ENCODE measurements around the gene TTC3. TPM values are rescaled to one million over a fixed set of nuclear protein-coding genes. Genes with fewer than 3 reads are reported as not detected.

TTC3 gene
- total RNA-seq, 6 experiments from 2014 or later, result 46.7 to 68.7 (median 54.2) TPM

DNA sequence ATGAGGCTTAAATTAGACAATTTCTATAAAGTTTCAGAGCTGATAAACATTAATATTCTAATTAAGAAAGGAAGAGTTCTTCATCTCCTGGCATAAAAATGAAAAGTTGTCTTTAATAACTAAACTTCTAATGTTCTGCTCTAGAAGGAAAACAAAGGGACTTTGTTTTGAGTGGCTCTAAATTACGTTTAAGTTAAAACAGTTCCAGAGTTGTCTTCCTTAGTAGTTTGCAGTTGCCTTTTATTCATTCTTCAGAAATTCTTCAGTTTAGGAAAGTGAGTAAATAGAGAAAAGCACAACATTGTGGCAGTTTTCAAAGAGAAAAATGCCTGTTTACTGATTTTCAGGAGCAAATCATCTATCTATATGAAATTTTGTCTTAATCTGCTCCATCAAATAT, 86.9 kb downstream of the TTC3 start:
- TF ChIP-seq POLR2A (IDR thresholded peaks at IDR 0.05), result no peak
- TF ChIP-seq, protein P1, sequence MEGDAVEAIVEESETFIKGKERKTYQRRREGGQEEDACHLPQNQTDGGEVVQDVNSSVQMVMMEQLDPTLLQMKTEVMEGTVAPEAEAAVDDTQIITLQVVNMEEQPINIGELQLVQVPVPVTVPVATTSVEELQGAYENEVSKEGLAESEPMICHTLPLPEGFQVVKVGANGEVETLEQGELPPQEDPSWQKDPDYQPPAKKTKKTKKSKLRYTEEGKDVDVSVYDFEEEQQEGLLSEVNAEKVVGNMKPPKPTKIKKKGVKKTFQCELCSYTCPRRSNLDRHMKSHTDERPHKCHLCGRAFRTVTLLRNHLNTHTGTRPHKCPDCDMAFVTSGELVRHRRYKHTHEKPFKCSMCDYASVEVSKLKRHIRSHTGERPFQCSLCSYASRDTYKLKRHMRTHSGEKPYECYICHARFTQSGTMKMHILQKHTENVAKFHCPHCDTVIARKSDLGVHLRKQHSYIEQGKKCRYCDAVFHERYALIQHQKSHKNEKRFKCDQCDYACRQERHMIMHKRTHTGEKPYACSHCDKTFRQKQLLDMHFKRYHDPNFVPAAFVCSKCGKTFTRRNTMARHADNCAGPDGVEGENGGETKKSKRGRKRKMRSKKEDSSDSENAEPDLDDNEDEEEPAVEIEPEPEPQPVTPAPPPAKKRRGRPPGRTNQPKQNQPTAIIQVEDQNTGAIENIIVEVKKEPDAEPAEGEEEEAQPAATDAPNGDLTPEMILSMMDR (IDR thresholded peaks at IDR 0.05), result no peak
- H3K9me3 ChIP-seq, result no peaks in the 10 kb centered on the region
- intact Hi-C loops (cut with DNase I), result no loop called here
- H3K27me3 ChIP-seq, result no peaks in the 10 kb centered on the region
- H3K36me3 ChIP-seq, result peaks cover 0 to 37% (median 14%) of the 10 kb centered on the region in 4 donors
- no peak overlapping the region for H3K4me3 ChIP-seq
- H3K4me1 ChIP-seq, result no peaks in the 10 kb centered on the region
- DNase-seq, result no peak
- ATAC-seq, result no peak
- WGBS (ENCODE audit: insufficient coverage, low coverage, low lambda C conversion rate, missing lambda C conversion rate), result 93% methylated on average over 1 of the region's 1 CpG
- no peak overlapping the region for H3K27ac ChIP-seq

DNA sequence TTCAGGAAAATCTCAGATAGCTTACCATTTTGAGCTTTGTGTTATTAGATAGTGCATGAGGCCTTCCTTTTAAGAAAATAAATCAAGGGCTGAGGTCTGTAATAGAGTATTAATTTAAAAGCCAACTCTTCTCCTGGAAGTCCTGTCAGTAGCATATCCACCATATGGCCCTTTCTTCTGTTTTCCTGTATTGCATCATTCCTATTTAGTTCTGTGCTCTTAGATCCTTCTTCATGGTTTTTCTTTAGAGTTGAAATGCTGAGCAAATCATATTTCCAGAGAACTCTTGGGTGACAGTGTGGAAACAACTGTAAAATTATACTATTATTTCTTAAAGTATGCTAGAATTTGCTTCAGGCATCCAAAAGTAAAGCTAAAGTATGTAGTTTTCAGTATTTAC, 91.7 kb downstream of the TTC3 start:
- Histone ChIP-seq H3K4me3 (no peak overlapping the region), H3K27me3 (no peaks in the 10 kb centered on the region), H3K27ac (no peak overlapping the region), H3K36me3 (peaks cover 0 to 36% (median 17%) of the 10 kb centered on the region in 4 donors), H3K9me3 (no peaks in the 10 kb centered on the region), H3K4me1 (no peaks in the 10 kb centered on the region)
- TF ChIP-seq, protein P1 (IDR thresholded peaks at IDR 0.05), result no peak
- TF ChIP-seq POLR2A (IDR thresholded peaks at IDR 0.05), result no peak
- ATAC-seq, result no peak
- DNase-seq, result no peak
- intact Hi-C loops (cut with DNase I), result no loop called here

DNA sequence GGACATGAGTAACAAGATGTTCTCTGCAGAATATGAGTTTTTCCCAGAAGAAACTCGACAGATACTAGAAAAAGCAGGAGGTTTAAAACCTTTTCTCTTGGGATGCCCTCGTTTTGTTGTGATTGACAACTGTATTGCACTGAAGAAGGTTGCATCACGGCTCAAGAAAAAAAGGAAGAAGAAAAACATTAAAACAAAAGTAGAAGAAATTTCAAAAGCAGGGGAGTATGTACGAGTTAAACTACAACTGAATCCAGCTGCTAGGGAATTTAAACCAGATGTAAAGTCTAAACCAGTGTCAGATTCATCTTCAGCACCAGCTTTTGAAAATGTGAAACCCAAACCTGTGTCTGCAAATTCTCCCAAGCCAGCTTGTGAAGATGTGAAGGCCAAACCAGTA, 92.5 kb downstream of the TTC3 start:
- Histone ChIP-seq H3K27ac (no peak overlapping the region), H3K36me3 (peaks cover 0 to 30% (median 17%) of the 10 kb centered on the region in 4 donors), H3K9me3 (no peaks in the 10 kb centered on the region), H3K4me3 (no peak overlapping the region), H3K27me3 (no peaks in the 10 kb centered on the region), H3K4me1 (no peaks in the 10 kb centered on the region)
- DNase-seq, result no peak
- WGBS (ENCODE audit: insufficient coverage, low coverage, low lambda C conversion rate, missing lambda C conversion rate), result 41% methylated on average over 4 of the region's 4 CpGs
- intact Hi-C loops (cut with DNase I), result no loop called here
- TF ChIP-seq, protein P1 (IDR thresholded peaks at IDR 0.05), result no peak
- TF ChIP-seq POLR2A (IDR thresholded peaks at IDR 0.05), result no peak
- ATAC-seq, result no peak

DNA sequence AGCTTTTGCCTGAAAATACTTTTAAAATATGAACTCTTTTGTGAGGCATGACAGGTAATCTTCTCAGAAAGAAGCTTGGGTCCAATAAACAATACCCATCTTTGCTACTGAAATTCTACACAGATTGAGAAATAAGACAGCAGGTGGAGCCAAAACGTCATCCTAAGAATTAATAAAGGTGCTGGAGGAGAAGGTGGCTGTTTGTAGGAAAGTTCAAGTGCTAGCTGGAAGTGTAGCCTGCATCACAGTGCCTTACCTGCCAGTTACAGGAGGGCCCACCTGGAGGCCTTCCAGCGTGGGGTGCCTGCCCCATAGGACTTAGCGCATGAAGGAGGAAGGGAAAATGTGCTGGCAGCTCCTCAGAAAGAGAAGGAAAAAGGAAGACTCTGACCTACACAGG, 93.7 kb downstream of the TTC3 start:
- H3K27me3 ChIP-seq, result no peaks in the 10 kb centered on the region
- TF ChIP-seq, protein P1 (IDR thresholded peaks at IDR 0.05), result peak in 2 of 4 donors; percentile 5 to 20
- TF ChIP-seq POLR2A (IDR thresholded peaks at IDR 0.05), result no peak
- WGBS (ENCODE audit: insufficient coverage, low coverage, low lambda C conversion rate, missing lambda C conversion rate), result 44% methylated on average over 3 of the region's 3 CpGs
- ATAC-seq (no peak), DNase-seq (no peak)
- no peak overlapping the region for H3K27ac ChIP-seq
- H3K9me3 ChIP-seq, result no peaks in the 10 kb centered on the region
- intact Hi-C loops (cut with DNase I), result no loop called here
- no peak overlapping the region for H3K4me3 ChIP-seq
- no peaks in the 10 kb centered on the region for H3K4me1 ChIP-seq
- H3K36me3 ChIP-seq, result peaks cover 0 to 25% (median 15%) of the 10 kb centered on the region in 4 donors

DNA sequence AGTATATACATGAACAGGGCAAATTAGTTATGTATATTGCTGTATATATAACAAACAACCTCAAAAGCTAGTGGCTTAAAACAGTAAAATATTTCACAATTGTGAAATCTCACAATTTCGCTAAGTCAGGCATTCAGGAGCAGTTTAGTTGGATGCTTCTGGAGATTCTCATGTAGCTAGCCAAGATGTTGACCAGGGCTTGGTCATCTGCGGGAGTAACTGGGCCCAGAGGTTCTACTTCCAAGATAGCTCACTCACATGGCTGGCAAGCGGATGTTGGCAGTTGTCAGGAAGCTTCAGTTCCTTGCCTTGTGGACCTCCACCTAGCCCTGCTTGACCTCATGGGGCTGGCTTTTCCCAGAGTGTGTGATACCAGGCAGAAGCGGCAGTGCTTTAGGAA, 95.6 kb downstream of the TTC3 start:
- no peaks in the 10 kb centered on the region for H3K9me3 ChIP-seq
- no peak overlapping the region for H3K27ac ChIP-seq
- ATAC-seq, result no peak
- no peaks in the 10 kb centered on the region for H3K4me1 ChIP-seq
- 95% methylated on average over 3 of the region's 4 CpGs for WGBS (ENCODE audit: insufficient coverage, low coverage, low lambda C conversion rate, missing lambda C conversion rate)
- DNase-seq, result no peak
- no peaks in the 10 kb centered on the region for H3K27me3 ChIP-seq
- peaks cover 5 to 30% (median 17%) of the 10 kb centered on the region in 4 donors for H3K36me3 ChIP-seq
- intact Hi-C loops (cut with DNase I), result no loop called here
- TF ChIP-seq, protein P1 (IDR thresholded peaks at IDR 0.05), result no peak
- no peak for TF ChIP-seq POLR2A (IDR thresholded peaks at IDR 0.05)
- H3K4me3 ChIP-seq, result no peak overlapping the region

All from right lobe of liver (tissue), 6 donors.